A549 (cell line): ENCODE measurements around the gene ZNF786.

ENCODE experiments used
- PHF8 ChIP-seq: fragments of 200-600 bp; sonication (generic); IDR thresholded peaks from 2 replicates; pipeline ENCODE4 v1.6.1; 2016; ENCODE audit warnings: low read depth, mild to moderate bottlenecking, antibody characterized with exemption, moderate library complexity, borderline replicate concordance
- TF ChIP-seq, protein P1 (sequence below): fragments of >200 bp; sonication (Bioruptor Twin); formaldehyde crosslinking; IDR thresholded peaks from 3 replicates; pipeline ENCODE4 v1.5.1; 2016

DNA sequence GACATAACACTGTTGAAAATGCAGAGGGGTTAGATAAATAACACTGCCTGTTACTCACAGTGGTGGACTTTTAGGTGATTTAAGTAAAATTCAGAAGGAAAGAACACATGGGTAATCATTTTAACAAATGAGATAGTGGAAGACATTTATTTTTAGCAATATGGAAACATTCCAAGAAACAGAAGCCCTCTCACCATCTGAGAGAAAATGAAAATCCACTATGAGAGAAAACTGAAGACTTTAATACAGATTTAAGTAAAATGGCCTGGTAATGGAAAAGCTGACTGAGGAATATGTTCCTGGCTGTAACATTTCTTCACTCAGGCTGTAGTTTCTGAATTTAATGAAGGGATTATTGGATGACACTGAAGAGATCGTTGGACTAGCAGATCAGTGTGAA is 12.1 kb upstream of the ZNF786 start:
- TF ChIP-seq, protein P1, sequence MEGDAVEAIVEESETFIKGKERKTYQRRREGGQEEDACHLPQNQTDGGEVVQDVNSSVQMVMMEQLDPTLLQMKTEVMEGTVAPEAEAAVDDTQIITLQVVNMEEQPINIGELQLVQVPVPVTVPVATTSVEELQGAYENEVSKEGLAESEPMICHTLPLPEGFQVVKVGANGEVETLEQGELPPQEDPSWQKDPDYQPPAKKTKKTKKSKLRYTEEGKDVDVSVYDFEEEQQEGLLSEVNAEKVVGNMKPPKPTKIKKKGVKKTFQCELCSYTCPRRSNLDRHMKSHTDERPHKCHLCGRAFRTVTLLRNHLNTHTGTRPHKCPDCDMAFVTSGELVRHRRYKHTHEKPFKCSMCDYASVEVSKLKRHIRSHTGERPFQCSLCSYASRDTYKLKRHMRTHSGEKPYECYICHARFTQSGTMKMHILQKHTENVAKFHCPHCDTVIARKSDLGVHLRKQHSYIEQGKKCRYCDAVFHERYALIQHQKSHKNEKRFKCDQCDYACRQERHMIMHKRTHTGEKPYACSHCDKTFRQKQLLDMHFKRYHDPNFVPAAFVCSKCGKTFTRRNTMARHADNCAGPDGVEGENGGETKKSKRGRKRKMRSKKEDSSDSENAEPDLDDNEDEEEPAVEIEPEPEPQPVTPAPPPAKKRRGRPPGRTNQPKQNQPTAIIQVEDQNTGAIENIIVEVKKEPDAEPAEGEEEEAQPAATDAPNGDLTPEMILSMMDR, result no peak
- TF ChIP-seq PHF8, result no peak
